Loucy (cell line): ENCODE results near the gene PSMC6.

Experiments used
- EZH2phosphoT487 ChIP-seq: fragments of 200-600 bp; IDR thresholded peaks from 2 replicates; pipeline ENCODE4 v1.6.1; 2018; ENCODE audit warnings: antibody characterized with exemption, mild to moderate bottlenecking, moderate library complexity, borderline replicate concordance
- TF ChIP-seq, protein P1 (sequence below): fragments of 200-600 bp; sonication (generic); conservative IDR thresholded peaks from 2 replicates; pipeline ENCODE4 v1.5.1; 2014; ENCODE audit warnings: mild to moderate bottlenecking, antibody characterized with exemption, low read length

DNA sequence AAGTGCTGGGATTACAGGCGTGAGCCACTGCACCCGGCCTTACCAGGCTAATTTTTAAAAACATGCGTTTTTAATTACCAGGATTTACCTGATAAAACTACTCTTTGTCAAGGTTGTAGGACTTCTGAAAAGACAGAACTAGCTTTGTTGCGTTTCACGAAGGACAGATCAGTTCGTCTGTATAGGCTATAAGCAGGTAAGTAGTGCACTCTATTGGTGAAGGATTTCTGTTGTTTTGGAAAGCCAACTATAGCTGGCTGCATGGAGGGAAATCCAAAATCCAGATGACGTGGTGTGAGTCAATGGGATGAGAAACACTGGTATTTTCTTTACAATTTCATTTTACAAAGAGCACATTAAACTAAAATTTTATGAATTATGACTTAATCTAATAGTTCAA, 69.8 kb downstream of the PSMC6 start:
- TF ChIP-seq, protein P1, sequence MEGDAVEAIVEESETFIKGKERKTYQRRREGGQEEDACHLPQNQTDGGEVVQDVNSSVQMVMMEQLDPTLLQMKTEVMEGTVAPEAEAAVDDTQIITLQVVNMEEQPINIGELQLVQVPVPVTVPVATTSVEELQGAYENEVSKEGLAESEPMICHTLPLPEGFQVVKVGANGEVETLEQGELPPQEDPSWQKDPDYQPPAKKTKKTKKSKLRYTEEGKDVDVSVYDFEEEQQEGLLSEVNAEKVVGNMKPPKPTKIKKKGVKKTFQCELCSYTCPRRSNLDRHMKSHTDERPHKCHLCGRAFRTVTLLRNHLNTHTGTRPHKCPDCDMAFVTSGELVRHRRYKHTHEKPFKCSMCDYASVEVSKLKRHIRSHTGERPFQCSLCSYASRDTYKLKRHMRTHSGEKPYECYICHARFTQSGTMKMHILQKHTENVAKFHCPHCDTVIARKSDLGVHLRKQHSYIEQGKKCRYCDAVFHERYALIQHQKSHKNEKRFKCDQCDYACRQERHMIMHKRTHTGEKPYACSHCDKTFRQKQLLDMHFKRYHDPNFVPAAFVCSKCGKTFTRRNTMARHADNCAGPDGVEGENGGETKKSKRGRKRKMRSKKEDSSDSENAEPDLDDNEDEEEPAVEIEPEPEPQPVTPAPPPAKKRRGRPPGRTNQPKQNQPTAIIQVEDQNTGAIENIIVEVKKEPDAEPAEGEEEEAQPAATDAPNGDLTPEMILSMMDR = no peak
- TF ChIP-seq EZH2phosphoT487 = no peak
